ENCODE results near the gene DEFB129. TPM values are rescaled to one million over a fixed set of nuclear protein-coding genes. Genes with fewer than 3 reads are reported as not detected.

Gene DEFB129
- total RNA-seq, 1 experiment from 2014 or later: not detected

GRCh38 chr20:258963-259362 lies 31.9 kb downstream of the DEFB129 start:
- H3K9me3 Mint-ChIP-seq: no peaks in the 10 kb centered on the region
- POLR2A ChIA-PET: interaction anchor here (0.8 to 0.9 kb wide), 2 partner anchors 9 to 51 kb away, joined by 3 to 4 read pairs; no protein-coding TSS in a partner anchor
- DNase-seq (ENCODE audit: low spot score) (no peak), ATAC-seq (no peak; the same call in none of the 2 replicates)
- H3K4me3 Mint-ChIP-seq: no peak overlapping the region
- H3K27ac Mint-ChIP-seq: no peak overlapping the region
- TF ChIP-seq RELA (CRISPR knock-in tag; IDR thresholded peaks at IDR 0.05; ENCODE audit: borderline replicate concordance): no peak
- TF ChIP-seq HMGA2 (CRISPR knock-in tag; IDR thresholded peaks at IDR 0.05): no peak
- no peak for TF ChIP-seq FOXP4 (CRISPR knock-in tag; IDR thresholded peaks at IDR 0.05)
- TF ChIP-seq ZBTB21 (CRISPR knock-in tag; IDR thresholded peaks at IDR 0.05; ENCODE audit: borderline replicate concordance): no peak
- TF ChIP-seq NFE2L1 (CRISPR knock-in tag; IDR thresholded peaks at IDR 0.05): no peak
- TF ChIP-seq E2F1 (CRISPR knock-in tag; IDR thresholded peaks at IDR 0.05): no peak
- TF ChIP-seq GTF2I (CRISPR knock-in tag; conservative IDR thresholded peaks at IDR 0.05): no peak
- no peak for TF ChIP-seq IRF1 (CRISPR knock-in tag; IDR thresholded peaks at IDR 0.05)
- no peak for TF ChIP-seq HMGXB4 (CRISPR knock-in tag; IDR thresholded peaks at IDR 0.05)
- no peak for TF ChIP-seq TP53 (CRISPR knock-in tag; IDR thresholded peaks at IDR 0.05)
- no peak for TF ChIP-seq IRF2 (CRISPR knock-in tag; IDR thresholded peaks at IDR 0.05; ENCODE audit: borderline replicate concordance, low read depth)
- TF ChIP-seq SOX15 (CRISPR knock-in tag; IDR thresholded peaks at IDR 0.05): no peak
- no peak for TF ChIP-seq ZBTB43 (CRISPR knock-in tag; IDR thresholded peaks at IDR 0.05)
- TF ChIP-seq ATF1 (CRISPR knock-in tag; IDR thresholded peaks at IDR 0.05): no peak
- TF ChIP-seq MXD4 (CRISPR knock-in tag; IDR thresholded peaks at IDR 0.05; ENCODE audit: borderline replicate concordance): no peak
- peaks cover 98% of the 10 kb centered on the region for H3K27me3 Mint-ChIP-seq (ENCODE audit: low read depth)
- no peaks in the 10 kb centered on the region for H3K36me3 Mint-ChIP-seq
- no peaks in the 10 kb centered on the region for H3K4me1 Mint-ChIP-seq
- CTCF ChIA-PET: interaction anchor here (2.0 to 2.7 kb wide), 3 partner anchors 8 to 72 kb away, joined by 5 to 12 read pairs (median 9); no protein-coding TSS in a partner anchor

GRCh38 chr20:259981-260380 lies 32.9 kb downstream of the DEFB129 start:
- H3K9me3 Mint-ChIP-seq: no peaks in the 10 kb centered on the region
- DNase-seq (ENCODE audit: low spot score): no peak
- H3K27me3 Mint-ChIP-seq (ENCODE audit: low read depth): peaks cover 96% of the 10 kb centered on the region
- CTCF ChIA-PET: interaction anchor here (2.5 to 2.7 kb wide), 2 partner anchors 18 to 70 kb away, joined by 9 to 12 read pairs; no protein-coding TSS in a partner anchor
- H3K27ac Mint-ChIP-seq: no peak overlapping the region
- POLR2A ChIA-PET: interaction anchor here (0.8 kb wide), 1 partner anchor 50 kb away, joined by 3 read pairs; no protein-coding TSS in a partner anchor
- H3K4me1 Mint-ChIP-seq: no peaks in the 10 kb centered on the region
- H3K36me3 Mint-ChIP-seq: no peaks in the 10 kb centered on the region
- ATAC-seq: no peak
- no peak for TF ChIP-seq CTCF (IDR thresholded peaks at IDR 0.05)
- TF ChIP-seq ATF1 (CRISPR knock-in tag; IDR thresholded peaks at IDR 0.05): no peak
- no peak for TF ChIP-seq ZBTB21 (CRISPR knock-in tag; IDR thresholded peaks at IDR 0.05; ENCODE audit: borderline replicate concordance)
- TF ChIP-seq ZNF263 (CRISPR knock-in tag; IDR thresholded peaks at IDR 0.05; ENCODE audit: low read depth): no peak
- TF ChIP-seq KAT7 (CRISPR knock-in tag; IDR thresholded peaks at IDR 0.05; ENCODE audit: borderline replicate concordance): no peak
- no peak overlapping the region for H3K4me3 Mint-ChIP-seq

Measured in WTC11 (cell line).